Hematopoietic multipotent progenitor cell treated with erythropoietin and hydrocortisone succinate and interleukin-3 and kit ligand, for 8 days (in vitro differentiated cells): ENCODE data around the gene HIRIP3.
"Not testable (repeated sequence)": the region's sequence is repeated elsewhere in the genome, so short reads cannot be mapped to it uniquely, and the experiment has no call there.

Experiments used
- DNase-seq: peaks from one replicate; pipeline ENCODE4 v3.0.0-alpha.2; 2015

Gene HIRIP3

GRCh38 chr16:30016555-30017276 is 21.3 kb upstream of the HIRIP3 start:
- no peak for DNase-seq

GRCh38 chr16:30015450-30015849 is 20.0 kb upstream of the HIRIP3 start:
- not testable (repeated sequence) for DNase-seq

GRCh38 chr16:30012598-30012997 is 17.2 kb upstream of the HIRIP3 start:
- DNase-seq, result not testable (repeated sequence)

DNA sequence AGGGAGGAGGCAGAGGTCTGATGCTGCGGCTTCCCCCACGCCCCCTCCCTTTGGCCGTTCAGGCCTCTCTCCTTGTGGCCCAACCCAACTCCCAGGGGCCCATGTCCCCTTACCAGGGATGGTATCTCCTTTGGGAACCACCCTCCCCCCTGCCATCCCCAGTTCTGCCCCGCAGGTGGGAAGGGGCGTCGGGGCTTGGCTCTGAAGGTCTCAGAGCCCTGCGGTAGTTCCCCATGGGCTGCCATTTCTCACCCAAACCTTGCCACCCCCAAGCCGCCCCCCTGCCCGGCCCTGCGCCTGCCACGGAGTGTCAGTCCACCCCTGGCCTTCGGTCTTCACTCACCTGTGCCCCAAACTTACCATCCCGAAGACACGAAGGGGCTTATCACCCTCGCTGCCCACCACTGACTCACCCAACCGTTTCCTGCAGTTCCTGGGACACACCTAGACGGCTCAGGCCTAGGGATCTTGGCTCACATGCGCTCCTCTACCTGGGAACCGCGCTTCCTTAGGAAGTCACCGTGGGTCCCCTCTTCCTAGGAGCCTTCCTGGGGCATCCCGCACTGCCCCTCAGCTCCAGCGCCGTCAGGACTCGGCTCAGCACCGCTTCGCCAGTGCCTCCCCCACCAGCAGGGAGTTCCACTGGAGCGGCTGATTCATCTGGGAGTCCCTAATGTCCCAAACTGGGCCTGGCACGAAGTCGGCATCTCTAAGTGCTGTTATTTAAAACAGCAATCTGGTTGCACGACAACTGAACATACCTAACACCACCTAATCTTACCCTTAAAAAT is 16.5 kb upstream of the HIRIP3 start:
- no peak for DNase-seq

GRCh38 chr16:30010844-30011713 is 15.7 kb upstream of the HIRIP3 start, which contains the start of gene DOC2A:
TSS of gene DOC2A (minus strand) at chr16:30011027. CDS start at chr16:30010222, 805 bp downstream.
- no peak for DNase-seq

DNA sequence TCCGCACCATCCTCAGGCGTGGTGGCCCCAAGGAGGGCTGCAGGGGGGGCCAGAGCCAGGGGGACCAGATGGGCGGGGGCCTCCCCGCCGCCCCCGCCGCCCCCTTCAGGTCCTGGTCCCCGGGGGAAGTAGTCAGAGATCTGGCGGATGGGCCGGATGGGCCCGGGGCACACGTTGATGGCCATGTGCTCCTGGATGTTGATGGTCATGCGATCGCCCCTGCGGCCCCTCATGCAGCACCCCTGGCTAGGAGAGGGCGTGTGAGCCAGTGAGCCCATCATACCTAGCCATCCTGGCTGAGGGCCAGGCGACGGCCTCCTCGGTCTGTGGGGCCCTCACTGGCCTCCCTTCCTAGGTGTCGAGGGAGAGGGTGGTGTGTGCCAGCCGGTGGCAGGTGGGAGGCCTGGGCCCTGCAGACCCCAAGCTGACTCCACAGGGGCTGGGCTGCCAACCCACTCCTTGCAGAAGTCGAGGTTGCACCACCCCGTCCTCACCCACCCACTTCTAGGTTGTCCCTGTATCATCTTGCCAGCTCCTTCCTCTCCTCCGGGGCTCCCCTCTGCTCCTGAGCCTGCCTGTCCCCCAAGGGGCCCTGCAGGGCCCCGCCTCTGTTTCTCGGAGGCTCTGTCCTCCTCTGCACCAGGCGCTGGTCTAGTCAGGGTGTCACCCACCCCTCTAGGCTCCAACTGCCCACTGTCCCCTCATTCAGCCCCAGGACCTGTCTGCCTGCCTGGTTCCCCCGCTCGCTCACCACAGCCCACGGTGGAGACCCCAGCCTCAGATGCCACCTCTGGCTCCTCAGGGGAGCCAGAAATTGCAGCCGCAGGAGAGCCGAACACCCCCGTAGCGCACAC is 14.8 kb upstream of the HIRIP3 start:
- no peak for DNase-seq

GRCh38 chr16:30009085-30009862 is 13.9 kb upstream of the HIRIP3 start:
- no peak for DNase-seq

DNA sequence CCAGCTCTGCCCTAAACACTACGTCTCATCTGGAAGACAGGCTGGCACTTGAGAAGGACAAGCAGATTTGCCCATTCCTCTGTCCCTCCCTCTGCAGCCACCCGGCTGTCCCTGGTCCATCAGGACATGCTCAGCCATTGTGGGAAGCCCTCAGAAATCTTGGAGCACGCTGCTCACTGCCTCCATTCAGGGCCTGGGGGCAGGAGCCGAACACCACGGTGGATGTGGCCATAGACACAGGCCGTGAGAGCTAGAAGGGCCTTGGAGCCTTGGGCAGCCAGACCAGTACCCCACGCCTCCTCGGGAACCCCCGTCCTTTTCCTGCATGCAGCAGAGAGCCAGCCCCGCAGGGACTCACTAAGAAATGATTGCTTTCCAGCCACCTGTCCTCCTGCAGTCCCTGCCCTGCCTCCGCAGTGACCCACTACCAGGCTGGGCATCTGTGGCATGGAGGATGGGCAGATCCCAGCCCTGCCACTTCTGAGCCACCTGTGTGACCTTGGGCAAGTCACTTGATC is 12.0 kb upstream of the HIRIP3 start:
- DNase-seq, result no peak

GRCh38 chr16:30006659-30007377 is 11.4 kb upstream of the HIRIP3 start:
- DNase-seq, result no peak

DNA sequence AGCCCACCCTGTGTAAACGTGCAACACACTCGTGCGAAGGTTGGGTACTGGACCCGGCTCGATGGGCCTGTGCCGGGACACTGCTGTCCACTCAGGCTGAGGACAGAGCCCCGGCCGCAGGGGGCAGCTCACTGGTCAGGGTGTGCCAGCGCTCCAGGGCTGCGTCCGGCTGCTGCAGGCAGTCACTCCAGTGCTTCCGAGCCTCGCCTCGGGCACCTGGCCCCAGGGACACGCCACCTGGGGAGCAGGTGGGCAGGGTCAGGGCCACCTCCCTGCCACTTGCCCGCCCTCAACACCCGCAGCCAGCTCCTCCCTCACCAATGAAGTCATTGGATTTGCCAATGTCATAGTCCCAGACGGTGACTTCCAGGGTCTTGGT is 10.7 kb upstream of the HIRIP3 start:
- no peak for DNase-seq

- peak; percentile 53 for DNase-seq
Measured at GRCh38 chr16:30005341-30006094, 10.1 kb upstream of the HIRIP3 start.

DNA sequence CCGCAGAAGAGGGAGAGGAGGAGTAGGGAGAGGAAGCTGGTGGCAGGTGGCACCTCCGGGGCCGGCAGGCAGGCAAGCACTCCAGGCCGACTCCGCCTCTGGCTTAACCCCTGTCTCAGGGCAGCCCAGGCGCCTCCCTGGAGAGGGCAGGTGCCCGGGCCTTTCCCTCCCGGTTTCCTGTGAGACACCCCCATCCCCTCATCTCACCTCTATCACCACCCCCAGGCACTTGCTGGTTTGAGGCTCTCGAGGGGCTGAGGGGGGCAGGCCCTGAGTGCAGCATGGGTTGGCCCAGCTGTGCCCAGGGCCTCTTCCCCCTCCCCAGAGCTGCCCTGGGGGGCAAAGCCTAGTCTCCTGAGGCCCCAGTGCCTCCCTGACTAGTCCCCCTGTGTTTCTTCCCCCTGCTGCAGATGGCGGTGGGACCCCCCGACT is 9.4 kb upstream of the HIRIP3 start:
- DNase-seq, result no peak

GRCh38 chr16:30004424-30004776 is 9.0 kb upstream of the HIRIP3 start:
- no peak for DNase-seq

DNA sequence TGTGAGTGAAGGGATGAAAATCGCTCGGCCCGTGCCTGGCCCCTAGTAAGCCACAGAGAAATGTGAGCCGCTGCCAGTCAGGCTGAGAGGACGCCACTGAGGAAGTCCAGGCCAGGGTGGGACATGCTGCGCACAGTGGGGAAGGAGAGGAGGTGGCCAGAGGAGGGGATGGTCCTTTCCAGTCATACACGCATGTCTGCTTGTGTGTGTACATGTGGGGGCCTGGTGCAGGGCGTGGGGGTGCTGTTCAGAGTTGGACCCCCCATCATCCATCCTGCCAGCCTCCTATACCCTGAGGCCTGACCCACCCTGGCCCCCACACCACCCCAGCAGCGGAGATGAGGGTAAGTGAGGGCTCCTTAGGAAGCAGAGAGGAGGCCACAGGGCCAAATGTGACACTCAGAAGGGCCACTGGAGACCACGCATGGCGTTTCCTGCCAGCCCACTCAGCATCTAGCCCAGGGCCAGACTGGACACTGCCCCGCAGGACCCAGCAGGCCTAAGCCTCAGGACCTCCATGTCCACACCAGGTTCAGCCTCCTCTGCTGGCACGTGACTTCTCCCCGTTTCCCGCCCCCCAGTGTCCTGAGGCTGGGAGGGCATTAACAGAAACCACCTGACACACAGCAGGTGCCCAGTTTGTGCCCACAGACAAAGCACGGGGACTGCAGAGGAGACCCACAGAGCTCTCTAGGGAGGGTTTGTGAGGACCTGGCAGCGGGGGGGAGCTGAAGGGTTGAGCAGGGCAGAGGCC is 8.4 kb upstream of the HIRIP3 start:
- DNase-seq, result no peak

DNA sequence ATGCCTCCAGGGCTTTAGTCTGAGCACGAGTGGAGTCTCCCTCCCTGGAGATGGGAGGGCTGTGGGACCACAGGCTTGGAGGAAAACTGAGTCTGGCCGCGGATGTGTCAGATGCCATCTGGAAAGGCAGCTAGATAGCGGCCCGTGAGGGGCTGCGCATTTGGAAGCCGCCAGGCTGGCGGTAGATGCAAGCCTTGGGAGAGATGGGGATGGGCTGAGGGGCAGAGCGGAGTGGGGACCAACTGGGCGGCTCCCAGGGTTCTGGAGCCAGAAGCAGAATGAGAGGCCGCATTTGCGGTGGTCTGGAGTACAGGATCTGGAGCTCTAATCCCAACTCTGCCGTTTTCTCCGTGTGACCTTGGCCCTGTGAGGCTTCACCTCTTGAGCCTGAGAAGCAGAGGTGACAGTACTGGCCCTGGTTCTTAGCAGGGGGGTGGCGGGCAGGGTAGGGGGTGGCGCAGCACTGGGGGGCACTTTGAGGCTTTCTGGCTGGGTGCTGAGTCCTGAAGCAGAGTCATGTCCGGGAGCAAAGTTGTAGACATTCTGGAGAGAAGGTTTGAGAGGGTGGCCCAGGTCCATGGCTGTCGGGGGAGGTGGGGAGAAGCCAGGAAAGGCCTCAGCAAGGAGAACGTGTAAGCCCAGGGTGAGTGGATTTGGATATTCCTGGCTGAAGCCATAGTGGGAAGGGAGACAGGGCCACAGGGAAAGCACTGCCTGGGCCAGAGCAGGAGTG is 7.4 kb upstream of the HIRIP3 start:
- no peak for DNase-seq

GRCh38 chr16:30000735-30001631 is 5.6 kb upstream of the HIRIP3 start:
- DNase-seq, result no peak

DNA sequence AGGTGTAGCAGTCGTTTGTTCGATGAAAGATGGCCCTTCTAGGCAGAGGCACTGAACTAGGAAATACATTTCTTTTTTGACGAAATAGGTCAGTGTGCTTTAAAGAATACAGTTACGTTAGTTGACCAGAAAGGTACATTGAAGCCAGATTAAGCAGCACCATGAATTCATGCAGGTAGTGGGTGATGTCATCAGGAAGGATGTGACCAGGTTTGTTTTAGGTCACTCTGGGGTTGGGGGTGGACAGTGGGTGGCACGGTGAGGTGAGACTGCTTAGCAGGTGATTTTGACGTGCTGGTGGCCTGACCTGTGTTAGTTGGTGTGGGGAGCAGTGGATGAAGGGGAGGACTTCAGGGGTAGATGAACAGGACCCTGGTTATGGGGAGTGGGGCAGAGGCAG is 4.2 kb upstream of the HIRIP3 start:
- DNase-seq, result no peak
